ENCODE data around the gene RBPJL. TPM values are rescaled to one million over a fixed set of nuclear protein-coding genes. Genes with fewer than 3 reads are reported as not detected.

RBPJL gene
- total and polyA plus RNA-seq, 2 of the 8 experiments (the other 6 are each of a cell fraction or from before 2014, with no cell fraction given): 0.67 to 1.3 TPM

GRCh38 chr20:45330476-45330875 lies 23.8 kb downstream of the RBPJL start (continued):
- no peak for TF ChIP-seq ATF3 (IDR thresholded peaks at IDR 0.05; ENCODE audit: insufficient read depth, low read depth, low read length)
- no peak for TF ChIP-seq TEAD4 (IDR thresholded peaks at IDR 0.05; ENCODE audit: low read depth, low read length)
- TF ChIP-seq SRF (IDR thresholded peaks at IDR 0.05; ENCODE audit: low read depth, low read length): no peak
- no peak for TF ChIP-seq KDM4A (IDR thresholded peaks at IDR 0.05; ENCODE audit: low read depth, low read length, severe bottlenecking)
- TF ChIP-seq CTBP2 (IDR thresholded peaks at IDR 0.05; ENCODE audit: borderline replicate concordance, insufficient read depth, insufficient read length, low read length): no peak
